ENCODE results near the gene ZNF780B.
"Not testable (repeated sequence)": the region's sequence is repeated elsewhere in the genome, so short reads cannot be mapped to it uniquely, and the experiment has no call there.

The ZNF780B gene

DNA sequence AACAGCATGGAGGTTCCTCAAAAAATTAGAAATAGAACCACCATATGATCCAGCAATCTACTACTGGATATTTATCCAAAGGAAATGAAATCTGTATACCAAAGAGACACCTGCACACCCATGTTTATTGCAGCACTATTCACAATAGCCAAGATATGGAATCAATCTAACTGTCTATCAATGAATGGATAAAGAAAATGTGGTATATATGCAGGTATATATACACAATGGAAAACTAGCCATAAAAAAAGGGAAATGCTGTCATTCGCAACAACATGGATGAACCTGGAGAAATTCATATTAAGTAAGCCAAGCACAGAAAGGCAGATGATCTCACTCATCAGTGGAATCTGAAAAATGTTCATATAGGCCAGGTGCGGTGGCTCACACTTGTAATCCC, 2.5 kb downstream of the ZNF780B start:
- no peak overlapping the region for H3K4me3 ChIP-seq (ENCODE audit: low read length)
- TF ChIP-seq, protein P1, sequence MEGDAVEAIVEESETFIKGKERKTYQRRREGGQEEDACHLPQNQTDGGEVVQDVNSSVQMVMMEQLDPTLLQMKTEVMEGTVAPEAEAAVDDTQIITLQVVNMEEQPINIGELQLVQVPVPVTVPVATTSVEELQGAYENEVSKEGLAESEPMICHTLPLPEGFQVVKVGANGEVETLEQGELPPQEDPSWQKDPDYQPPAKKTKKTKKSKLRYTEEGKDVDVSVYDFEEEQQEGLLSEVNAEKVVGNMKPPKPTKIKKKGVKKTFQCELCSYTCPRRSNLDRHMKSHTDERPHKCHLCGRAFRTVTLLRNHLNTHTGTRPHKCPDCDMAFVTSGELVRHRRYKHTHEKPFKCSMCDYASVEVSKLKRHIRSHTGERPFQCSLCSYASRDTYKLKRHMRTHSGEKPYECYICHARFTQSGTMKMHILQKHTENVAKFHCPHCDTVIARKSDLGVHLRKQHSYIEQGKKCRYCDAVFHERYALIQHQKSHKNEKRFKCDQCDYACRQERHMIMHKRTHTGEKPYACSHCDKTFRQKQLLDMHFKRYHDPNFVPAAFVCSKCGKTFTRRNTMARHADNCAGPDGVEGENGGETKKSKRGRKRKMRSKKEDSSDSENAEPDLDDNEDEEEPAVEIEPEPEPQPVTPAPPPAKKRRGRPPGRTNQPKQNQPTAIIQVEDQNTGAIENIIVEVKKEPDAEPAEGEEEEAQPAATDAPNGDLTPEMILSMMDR (conservative IDR thresholded peaks at IDR 0.05; ENCODE audit: low read depth, low read length) = no peak
- DNase-seq (ENCODE audit: low read depth) = no peak

DNA sequence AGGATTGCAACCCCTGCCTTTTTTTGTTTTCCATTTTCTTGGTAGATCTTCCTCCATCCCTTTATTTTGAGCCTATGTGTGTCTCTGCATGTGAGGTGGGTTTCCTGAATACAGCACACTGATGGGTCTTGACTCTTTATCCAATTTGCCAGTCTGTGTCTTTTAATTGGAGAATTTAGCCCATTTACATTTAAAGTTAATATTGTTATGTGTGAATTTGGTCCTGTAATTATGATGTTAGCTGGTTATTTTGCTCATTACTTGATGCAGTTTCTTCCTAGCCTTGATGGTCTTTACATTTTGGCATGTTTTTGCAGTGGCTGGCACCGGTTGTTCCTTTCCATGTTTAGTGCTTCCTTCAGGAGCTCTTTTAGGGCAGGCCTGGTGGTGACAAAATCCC, 14.3 kb downstream of the ZNF780B start:
- not testable (repeated sequence) for H3K4me3 ChIP-seq (ENCODE audit: low read length); DNase-seq (ENCODE audit: low read depth)

DNA sequence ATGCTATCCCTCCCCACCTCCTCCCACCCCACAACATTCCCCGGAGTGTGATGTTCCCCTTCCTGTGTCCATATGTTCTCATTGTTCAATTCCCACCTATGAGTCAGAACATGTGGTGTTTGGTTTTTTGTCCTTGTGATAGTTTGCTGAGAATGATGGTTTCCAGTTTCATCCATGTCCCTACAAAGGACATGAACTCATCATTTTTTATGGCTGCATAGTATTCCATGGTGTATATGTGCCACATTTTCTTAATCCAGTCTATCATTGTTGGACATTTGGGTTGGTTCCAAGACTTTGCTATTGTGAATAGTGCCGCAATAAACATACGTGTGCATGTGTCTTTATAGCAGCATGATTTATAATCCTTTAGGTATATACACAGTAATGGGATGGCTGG, 18.0 kb downstream of the ZNF780B start:
- not testable (repeated sequence) for H3K4me3 ChIP-seq (ENCODE audit: low read length); DNase-seq (ENCODE audit: low read depth)

DNA sequence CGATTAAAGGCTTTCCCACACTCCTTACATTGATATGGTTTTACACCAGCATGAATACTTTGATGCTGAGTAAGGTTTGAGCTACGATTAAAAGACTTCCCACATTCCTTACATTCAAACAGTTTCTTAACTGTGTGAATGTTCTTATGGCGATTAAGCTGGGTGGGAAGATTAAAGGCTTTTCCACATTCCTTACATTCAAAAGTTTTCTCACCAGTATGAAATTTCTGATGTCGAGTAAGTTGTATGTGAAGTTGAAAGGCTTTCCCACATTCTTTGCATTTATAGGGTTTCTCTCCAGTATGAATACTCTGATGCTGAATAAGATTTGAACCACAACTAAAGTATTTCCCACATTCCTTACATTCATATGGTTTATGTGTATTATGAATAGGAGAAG, 20.0 kb downstream of the ZNF780B start:
- H3K4me3 ChIP-seq (ENCODE audit: low read length) = no peak overlapping the region
- DNase-seq (ENCODE audit: low read depth) = no peak
- TF ChIP-seq, protein P1 (conservative IDR thresholded peaks at IDR 0.05; ENCODE audit: low read depth, low read length) = no peak

DNA sequence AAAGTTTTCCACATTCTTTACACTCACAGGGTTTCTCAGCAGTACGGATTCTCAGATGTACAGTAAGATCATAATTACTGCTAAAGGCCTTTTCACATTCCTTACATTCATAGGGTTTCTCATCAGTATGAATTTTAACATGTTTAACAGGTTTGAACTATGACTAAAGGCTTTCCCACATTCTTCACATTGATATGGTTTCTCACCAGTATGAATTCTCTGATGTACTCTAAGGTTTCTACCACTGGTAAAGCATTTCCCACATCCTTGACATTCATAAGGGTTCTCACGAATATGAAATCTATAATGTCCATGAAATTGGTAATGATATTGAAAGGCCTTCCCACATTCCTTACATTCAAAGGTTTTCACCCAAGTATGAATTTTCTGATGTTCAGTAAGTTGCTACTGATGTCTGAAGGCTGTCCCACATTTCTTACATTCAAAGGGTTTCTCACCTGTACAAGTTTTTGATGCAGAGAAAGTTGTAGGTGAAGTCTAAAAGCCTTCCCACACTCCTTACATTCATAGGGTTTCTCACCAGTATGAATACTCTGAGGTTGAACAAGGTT, 22.0 kb downstream of the ZNF780B start:
- DNase-seq (ENCODE audit: low read depth) = no peak
- H3K4me3 ChIP-seq (ENCODE audit: low read length) = no peak overlapping the region
- TF ChIP-seq, protein P1 (conservative IDR thresholded peaks at IDR 0.05; ENCODE audit: low read depth, low read length) = no peak

DNA sequence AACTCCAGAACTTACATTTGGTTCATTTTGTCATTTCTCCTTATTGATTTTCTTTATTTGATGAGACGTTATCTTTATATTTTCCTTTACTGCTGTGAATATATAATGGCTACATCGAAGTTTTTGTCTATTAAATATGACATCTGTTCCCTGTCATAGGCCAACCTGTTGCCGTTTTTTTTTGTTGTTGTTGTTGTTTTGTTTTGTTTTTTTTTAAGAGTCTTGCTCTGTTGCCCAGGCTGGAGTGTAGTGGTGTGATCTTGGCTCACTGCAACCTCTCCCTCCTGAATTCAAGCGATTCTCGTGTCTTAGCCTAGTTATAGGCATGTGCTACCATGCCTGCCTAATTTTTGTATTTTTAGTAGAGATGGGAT, 29.4 kb downstream of the ZNF780B start:
- DNase-seq (ENCODE audit: low read depth) = no peak
- TF ChIP-seq, protein P1 (conservative IDR thresholded peaks at IDR 0.05; ENCODE audit: low read depth, low read length) = no peak
- H3K4me3 ChIP-seq (ENCODE audit: low read length) = no peak overlapping the region

DNA sequence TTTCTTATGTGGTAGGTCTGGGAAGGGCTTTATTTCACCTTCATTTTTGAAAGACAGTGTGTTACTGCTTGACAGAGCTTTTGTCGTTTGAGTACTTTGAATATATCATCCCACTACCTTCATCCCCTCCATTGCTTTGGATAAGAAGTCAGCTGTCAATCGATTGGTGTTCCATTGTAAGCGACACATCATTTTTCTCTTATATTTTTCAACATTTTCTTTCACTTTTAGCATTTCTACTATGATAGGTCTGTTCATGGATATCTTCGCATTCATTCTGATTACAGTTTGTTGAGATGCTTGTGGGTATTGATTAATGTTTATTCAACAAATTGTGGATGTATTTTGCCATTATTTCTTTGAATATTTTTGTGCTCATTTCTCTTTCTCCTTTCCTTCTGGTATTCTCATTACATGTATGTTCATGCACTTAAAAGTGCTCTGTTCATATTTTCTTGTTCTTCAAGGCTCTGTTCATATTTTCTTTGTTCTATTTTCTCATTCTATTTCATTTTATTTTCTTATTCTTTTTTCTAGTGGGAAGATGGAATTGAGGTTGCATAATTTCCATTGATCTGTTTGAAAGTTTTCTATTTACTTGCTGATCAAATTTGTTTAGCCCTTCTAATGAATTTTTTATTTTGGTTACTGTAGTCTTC, 30.0 kb downstream of the ZNF780B start:
- DNase-seq (ENCODE audit: low read depth) = no peak
- no peak overlapping the region for H3K4me3 ChIP-seq (ENCODE audit: low read length)
- TF ChIP-seq, protein P1 (conservative IDR thresholded peaks at IDR 0.05; ENCODE audit: low read depth, low read length) = no peak

DNA sequence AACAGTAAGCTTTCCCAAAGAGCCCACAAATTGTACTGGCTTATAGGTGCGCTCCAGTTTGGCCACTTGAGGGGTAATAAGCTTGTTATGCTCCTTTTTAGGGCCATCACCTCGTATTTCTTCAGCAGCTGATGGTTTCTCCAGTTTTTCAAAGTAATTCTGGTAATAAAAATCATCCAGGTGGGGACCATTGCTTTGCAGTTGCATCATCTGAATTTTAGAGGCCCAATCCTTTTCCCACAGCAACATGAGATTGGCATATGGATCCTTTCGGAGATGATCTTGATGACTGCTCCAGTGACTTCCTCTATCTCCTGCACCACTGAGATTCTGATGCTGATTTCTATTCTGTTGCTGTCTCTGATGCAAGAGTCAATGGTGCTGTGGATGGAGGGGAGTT, 32.1 kb downstream of the ZNF780B start:
- TF ChIP-seq, protein P1 (conservative IDR thresholded peaks at IDR 0.05; ENCODE audit: low read depth, low read length) = no peak
- DNase-seq (ENCODE audit: low read depth) = no peak
- H3K4me3 ChIP-seq (ENCODE audit: low read length) = no peak overlapping the region
